Retinal pigment epithelial cell (primary cell): Measurements from ENCODE around the gene KRTAP10-2.

Source experiments
- DNase-seq: peaks from one replicate; pipeline ENCODE4 v3.0.0-alpha.2; 2010; ENCODE audit warnings: low read depth
- H3K4me3 ChIP-seq: 2 replicates; pipeline ENCODE4 v1.5.1; 2011; ENCODE audit warnings: mild to moderate bottlenecking, low read length, control low read depth, moderate library complexity
- TF ChIP-seq, protein P1 (sequence below): conservative IDR thresholded peaks from 2 replicates; pipeline ENCODE4 v1.5.1; 2011; ENCODE audit warnings: low read depth, low read length, control low read depth, inconsistent platforms

Gene KRTAP10-2

DNA sequence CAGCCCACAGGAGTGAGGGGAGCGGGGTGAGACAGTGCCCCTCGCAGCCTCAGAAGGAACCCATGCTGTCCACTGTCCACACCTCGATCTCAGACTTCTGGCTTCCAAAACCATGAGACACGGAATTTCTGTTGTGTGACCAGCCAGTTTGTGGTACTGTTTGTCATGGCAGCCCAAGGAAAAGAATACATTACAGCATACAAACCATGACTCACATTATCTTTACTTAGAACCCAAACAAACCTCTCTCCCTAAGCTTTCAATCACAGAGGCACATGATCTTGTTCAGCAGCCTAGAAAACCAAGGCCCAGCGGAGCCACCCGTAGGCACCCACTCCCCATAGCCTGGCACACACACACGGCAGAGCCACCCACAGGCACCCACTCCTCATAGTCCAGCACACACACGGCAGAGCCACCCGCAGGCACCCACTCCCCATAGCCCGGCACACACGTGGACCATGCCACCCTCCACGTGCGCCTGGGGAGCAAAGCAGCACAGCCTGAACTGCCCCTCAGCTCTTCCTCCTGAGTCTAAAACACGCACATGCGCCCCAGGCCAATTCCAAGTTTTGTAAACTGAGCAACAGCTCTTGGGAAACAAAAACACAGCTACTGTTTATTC is 21.8 kb upstream of the KRTAP10-2 start:
- H3K4me3 ChIP-seq, result no peak overlapping the region
- no peak for DNase-seq
- TF ChIP-seq, protein P1, sequence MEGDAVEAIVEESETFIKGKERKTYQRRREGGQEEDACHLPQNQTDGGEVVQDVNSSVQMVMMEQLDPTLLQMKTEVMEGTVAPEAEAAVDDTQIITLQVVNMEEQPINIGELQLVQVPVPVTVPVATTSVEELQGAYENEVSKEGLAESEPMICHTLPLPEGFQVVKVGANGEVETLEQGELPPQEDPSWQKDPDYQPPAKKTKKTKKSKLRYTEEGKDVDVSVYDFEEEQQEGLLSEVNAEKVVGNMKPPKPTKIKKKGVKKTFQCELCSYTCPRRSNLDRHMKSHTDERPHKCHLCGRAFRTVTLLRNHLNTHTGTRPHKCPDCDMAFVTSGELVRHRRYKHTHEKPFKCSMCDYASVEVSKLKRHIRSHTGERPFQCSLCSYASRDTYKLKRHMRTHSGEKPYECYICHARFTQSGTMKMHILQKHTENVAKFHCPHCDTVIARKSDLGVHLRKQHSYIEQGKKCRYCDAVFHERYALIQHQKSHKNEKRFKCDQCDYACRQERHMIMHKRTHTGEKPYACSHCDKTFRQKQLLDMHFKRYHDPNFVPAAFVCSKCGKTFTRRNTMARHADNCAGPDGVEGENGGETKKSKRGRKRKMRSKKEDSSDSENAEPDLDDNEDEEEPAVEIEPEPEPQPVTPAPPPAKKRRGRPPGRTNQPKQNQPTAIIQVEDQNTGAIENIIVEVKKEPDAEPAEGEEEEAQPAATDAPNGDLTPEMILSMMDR, result no peak

DNA sequence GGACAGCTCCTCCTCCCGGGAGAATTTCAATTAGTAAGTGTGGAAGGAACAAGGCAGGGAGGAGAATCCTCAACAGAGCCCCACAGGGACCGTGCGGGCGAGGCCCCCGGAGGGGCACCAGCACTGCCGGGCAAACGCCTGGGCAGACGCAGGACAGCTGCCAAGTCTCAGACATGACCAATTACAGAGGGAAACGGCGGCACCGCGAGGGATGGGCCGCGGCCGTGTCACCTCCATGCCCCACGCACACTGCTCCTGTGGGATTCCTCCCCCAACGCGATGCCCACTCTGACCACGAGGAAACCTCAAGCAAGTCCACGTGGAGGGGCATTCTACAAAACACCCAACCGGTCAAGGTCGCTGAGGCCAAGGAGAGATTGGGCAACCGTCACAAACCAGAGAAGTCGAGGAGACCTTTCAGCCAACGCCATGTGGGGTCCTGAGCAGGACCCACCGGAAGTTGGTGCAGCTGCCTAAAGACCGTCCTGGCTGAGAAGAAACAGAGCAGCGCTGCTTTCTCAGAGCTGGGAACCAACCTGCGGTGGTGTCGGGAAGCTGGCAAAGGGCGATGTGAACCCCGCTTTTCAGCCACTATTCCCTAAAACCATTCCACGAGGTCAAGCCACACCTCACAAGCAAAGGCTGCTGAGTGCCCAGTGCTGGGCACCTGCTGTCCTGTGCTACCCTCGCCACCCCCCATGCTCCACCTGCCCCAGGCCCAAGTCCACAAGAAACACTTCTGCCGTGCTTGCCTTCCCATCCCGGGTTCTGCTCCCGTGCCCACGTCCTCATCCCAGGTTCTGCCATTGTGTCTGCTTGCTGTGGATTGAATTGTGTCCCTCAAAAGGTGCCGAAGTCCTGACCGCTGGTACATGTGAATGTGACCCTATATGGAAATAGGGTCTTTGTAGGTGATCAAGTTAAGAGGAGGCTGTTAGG is 20.8 kb upstream of the KRTAP10-2 start:
- no peak overlapping the region for H3K4me3 ChIP-seq
- TF ChIP-seq, protein P1, result no peak
- no peak for DNase-seq

DNA sequence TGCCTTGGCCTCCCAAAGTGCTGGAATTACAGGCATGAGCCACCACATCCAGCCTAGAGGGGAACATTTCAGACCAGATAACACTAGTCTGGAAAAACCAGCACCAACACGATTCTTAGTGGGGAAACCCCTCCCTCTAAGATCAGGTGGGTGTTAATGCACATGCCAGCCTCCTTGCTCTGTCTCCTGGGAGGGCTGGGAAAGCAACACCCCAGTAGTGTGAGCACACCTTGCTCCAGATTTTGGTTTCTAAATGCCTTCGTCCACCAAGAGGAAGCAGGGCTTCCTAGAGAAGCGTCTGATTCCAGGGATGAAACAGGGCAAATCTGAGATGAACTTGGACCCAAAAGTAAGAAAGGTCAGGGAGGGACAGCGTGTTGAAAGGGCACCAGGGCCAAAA is 20.0 kb upstream of the KRTAP10-2 start:
- DNase-seq, result no peak
- TF ChIP-seq, protein P1, result no peak
- no peak overlapping the region for H3K4me3 ChIP-seq

DNA sequence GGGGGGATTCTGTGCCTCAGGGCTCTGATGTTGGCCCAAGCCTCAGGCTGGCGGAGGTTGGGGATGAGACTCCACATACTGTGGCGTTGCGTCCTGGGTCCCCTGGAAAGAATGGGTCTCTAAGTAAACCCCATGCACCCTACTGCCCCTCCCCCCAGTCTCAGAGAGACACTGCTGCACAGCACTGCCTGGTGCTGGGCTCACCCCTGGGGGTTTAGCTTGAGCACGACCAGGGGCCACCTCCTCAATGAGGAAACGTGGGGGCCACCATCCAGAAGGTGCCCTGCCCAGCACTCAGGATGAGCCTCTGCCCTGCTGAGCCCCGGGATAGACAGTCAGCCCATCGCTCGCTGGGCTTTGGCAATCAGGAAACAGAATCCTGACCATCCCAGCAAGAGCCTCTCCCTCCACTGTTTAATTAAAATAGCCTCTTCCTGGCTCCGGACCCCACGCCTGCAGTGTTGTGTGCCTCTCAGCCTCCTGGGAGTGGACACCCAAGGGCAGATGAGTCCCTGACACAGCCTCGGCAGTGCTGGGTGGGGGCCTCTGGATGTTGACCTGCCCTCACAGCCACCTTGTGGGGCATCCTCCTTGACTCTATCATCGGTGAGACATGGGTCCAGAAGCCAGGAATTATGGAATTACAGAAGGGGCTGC is 18.7 kb upstream of the KRTAP10-2 start:
- TF ChIP-seq, protein P1, result no peak
- H3K4me3 ChIP-seq, result no peak overlapping the region

DNA sequence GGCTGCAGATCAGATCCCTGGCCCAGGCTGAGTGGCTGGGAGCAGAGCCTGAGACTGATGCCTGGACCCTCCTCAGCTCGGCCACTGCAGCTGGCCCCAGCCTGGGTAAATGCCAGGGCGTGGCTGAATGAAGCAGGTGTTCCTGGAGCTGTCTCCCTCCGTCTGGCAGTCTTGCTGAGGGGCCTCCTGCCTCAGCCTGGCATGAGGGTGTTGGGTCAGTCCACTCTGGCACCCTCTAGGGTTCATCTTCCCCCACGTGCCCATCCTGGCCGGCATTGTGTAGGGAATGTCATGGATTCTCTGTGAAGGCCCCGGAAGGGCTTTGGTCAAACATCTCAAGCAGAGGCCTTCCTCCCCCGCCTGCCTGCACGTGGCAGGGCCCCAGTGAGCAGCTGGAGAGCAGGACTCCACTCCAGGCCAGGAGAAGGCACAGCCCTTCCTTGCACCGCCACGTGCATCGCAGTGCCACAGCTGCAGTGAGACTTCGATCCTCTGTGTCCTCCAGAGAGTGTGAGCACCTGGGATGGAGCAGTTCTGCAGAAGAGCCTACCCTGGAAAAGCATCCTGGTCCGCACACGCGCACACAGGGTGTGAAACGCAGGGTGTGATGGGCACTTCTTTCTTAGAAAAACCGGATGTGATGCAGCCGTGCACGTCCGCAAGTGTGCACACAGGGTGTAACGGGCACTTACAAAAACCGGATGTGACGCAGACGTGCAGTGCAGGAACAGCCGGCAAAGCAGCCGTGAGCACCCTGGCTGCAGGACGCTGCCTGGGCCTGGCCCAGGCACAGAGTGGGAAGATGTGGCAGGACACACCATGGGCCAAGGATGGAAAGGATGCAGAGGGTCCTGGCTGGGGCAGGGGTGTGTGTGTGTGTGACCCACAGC is 17.6 kb upstream of the KRTAP10-2 start:
- DNase-seq, result no peak
- TF ChIP-seq, protein P1, result no peak
- no peak overlapping the region for H3K4me3 ChIP-seq

More for the DNA sequence above, 18.7 kb upstream of the KRTAP10-2 start:
- DNase-seq, result no peak

DNA sequence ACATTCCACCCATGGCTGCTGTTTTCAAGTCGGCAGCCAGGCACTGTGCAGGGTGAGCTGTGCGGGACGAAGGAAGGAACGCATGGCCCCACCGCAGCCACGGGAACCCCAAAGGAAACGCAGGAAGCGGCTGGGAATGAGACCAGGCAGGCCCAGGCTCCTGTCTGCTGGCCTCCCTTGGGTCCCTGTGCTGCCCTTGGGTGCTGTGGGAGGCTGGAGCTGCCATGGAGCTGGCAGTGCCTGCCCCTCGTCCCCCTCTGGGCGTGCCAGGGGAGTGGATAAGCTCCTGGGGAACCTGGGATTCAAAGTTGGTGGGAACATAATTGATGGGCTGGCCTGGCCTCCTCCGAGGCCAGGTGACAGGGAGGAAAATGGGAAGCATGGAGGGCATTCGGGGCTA is 17.0 kb upstream of the KRTAP10-2 start:
- no peak for DNase-seq
- TF ChIP-seq, protein P1, result no peak
- H3K4me3 ChIP-seq, result no peak overlapping the region
